SU-DHL-6 (cell line): ENCODE measurements around the gene BCO1.

Source experiments
- EZH2phosphoT487 ChIP-seq: fragments of 200-600 bp; sonication (generic), shearing (Covaris generic); conservative IDR thresholded peaks from 2 replicates; pipeline ENCODE4 v1.6.1; 2018; ENCODE audit warnings: mild to moderate bottlenecking, antibody characterized with exemption, low read length, moderate library complexity, mixed read lengths
- TF ChIP-seq, protein P1 (sequence below): fragments of 200-600 bp; sonication (generic); IDR thresholded peaks from one replicate; pipeline ENCODE4 v1.5.1; 2017; ENCODE audit warnings: antibody characterized with exemption, mild to moderate bottlenecking, low read length, moderate library complexity; ENCODE audit not compliant: insufficient read depth, poor library complexity, severe bottlenecking

DNA sequence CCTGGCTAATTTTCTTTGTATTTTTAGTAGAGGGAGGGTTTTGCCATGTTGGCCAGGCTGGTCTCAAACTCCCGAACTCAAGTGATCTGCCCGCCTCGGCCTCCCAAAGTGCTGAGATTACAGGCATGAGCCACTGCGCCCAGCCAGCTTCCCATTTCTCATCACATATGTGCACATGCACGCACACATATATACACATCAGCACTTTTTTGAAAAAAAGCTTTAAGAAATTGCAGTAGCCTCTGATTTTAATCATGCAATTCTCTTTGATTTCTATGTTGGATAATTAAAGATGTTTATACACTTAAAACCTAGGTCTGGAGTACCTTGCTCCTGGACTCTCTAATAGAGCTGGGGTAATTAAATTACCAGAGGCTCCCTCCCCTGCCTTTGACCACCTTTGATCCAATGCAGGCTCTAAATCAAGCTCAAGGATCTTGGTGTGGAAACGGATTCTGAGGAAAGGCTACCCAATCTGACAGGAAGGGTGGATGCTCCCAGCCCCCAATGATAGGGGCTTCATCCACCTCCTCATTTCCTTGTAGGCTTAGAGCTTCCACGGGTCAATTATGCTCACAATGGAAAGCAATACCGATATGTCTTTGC, 46.6 kb downstream of the BCO1 start:
- TF ChIP-seq, protein P1, sequence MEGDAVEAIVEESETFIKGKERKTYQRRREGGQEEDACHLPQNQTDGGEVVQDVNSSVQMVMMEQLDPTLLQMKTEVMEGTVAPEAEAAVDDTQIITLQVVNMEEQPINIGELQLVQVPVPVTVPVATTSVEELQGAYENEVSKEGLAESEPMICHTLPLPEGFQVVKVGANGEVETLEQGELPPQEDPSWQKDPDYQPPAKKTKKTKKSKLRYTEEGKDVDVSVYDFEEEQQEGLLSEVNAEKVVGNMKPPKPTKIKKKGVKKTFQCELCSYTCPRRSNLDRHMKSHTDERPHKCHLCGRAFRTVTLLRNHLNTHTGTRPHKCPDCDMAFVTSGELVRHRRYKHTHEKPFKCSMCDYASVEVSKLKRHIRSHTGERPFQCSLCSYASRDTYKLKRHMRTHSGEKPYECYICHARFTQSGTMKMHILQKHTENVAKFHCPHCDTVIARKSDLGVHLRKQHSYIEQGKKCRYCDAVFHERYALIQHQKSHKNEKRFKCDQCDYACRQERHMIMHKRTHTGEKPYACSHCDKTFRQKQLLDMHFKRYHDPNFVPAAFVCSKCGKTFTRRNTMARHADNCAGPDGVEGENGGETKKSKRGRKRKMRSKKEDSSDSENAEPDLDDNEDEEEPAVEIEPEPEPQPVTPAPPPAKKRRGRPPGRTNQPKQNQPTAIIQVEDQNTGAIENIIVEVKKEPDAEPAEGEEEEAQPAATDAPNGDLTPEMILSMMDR, result no peak
- no peak for TF ChIP-seq EZH2phosphoT487
